Caco-2 (cell line): ENCODE data around the gene CSF1. TPM values are rescaled to one million over a fixed set of nuclear protein-coding genes. Genes with fewer than 3 reads are reported as not detected.

Experiments used
- BruUV-seq: library from RNA; stranded (reverse); fragments of 400-500 nt; replicated peaks from 2 replicates; lab custom pipeline; 2021; lab: Mats Ljungman, UMichigan
- CTCF ChIA-PET: fragments of 300-600 bp; sonication (Branson Sonifier 250); formaldehyde crosslinking; loops from one replicate; lab custom pipeline; 2022; ENCODE audit warnings: antibody characterized with exemption; lab: Charles Lee
- POLR2A ChIA-PET: fragments of 300-600 bp; sonication (Branson Sonifier 250); formaldehyde crosslinking; loops from one replicate; lab custom pipeline; 2022; ENCODE audit warnings: antibody characterized with exemption; lab: Charles Lee
- DNase-seq, 2 experiments: peaks; one replicate each; pipeline versions ENCODE4 v3.0.0 to v3.0.0-alpha.2; 2020 to 2022
- H3K27me3 ChIP-seq: replicated peaks from 2 replicates; pipeline ENCODE4 v1.6.0; 2011; ENCODE audit warnings: low read length; ENCODE audit not compliant: control insufficient read depth, insufficient read depth
- H3K36me3 ChIP-seq: 2 replicates; pipeline ENCODE4 v1.5.1; 2011; ENCODE audit warnings: low read length; ENCODE audit not compliant: control insufficient read depth, insufficient read depth
- H3K4me1 ChIP-seq: fragments of 250-450 bp; sonication (Bioruptor Pico); 2 replicates; pipeline ENCODE4 v1.5.1; 2020; ENCODE audit warnings: mild to moderate bottlenecking
- H3K4me3 ChIP-seq: 2 replicates; pipeline ENCODE4 v1.5.1; 2011; ENCODE audit warnings: low read depth, mild to moderate bottlenecking, control low read depth, low read length
- H3K9me3 ChIP-seq: fragments of 250-450 bp; sonication (Bioruptor Pico); 2 replicates; pipeline ENCODE4 v1.5.1; 2020; ENCODE audit warnings: mild to moderate bottlenecking, moderate library complexity
- H3K27ac Mint-ChIP-seq: one replicate; pipeline ENCODE4 v1.8.0; 2022; ENCODE audit warnings: mixed read lengths; ENCODE audit not compliant: unreplicated experiment
- H3K27me3 Mint-ChIP-seq: one replicate; pipeline ENCODE4 v1.8.0; 2022; ENCODE audit warnings: mixed read lengths; ENCODE audit not compliant: insufficient read depth, unreplicated experiment
- H3K36me3 Mint-ChIP-seq: one replicate; pipeline ENCODE4 v1.8.0; 2022; ENCODE audit warnings: mild to moderate bottlenecking, mixed read lengths; ENCODE audit not compliant: insufficient read depth, unreplicated experiment
- H3K4me1 Mint-ChIP-seq: one replicate; pipeline ENCODE4 v1.8.0; 2022; ENCODE audit warnings: low read depth, mixed read lengths; ENCODE audit not compliant: unreplicated experiment
- H3K4me3 Mint-ChIP-seq: one replicate; pipeline ENCODE4 v1.8.0; 2022; ENCODE audit warnings: mild to moderate bottlenecking, moderate library complexity, mixed read lengths; ENCODE audit not compliant: unreplicated experiment
- H3K9me3 Mint-ChIP-seq: one replicate; pipeline ENCODE4 v1.8.0; 2022; ENCODE audit warnings: mixed read lengths; ENCODE audit not compliant: unreplicated experiment
- CTCF ChIP-seq, 2 experiments: fragments of 200-600 bp in 1 of 2; IDR thresholded peaks; 1 replicate in 1 of 2; 2 replicates in 1 of 2; pipeline versions ENCODE4 v1.5.1 to v1.8.0; 2011 to 2022; ENCODE audit warnings: antibody characterized with exemption in 1 of 2, control low read depth in 1 of 2, inconsistent platforms in 1 of 2, low read depth in 1 of 2, low read length in 1 of 2, mild to moderate bottlenecking in 1 of 2, moderate library complexity in 1 of 2; ENCODE audit not compliant: insufficient read depth in 1 of 2, severe bottlenecking in 1 of 2, unreplicated experiment in 1 of 2
- intact Hi-C: fragments of 100-400 bp; cut with micrococcal nuclease; formaldehyde crosslinking; loops from one replicate; pipeline ENCODE4 v1.10.0; 2022; ENCODE audit not compliant: unreplicated experiment
- total RNA-seq: library from RNA; stranded (reverse); gene quantifications from 2 replicates; pipeline ENCODE4 v1.2.3, GENCODE V29; 2022

Gene CSF1
- total RNA-seq, 1 experiment from 2014 or later: 3.9 TPM

GRCh38 chr1:109931911-109932636 lies 21.4 kb downstream of the CSF1 start:
- no peak for DNase-seq
- H3K27me3 Mint-ChIP-seq: no peaks in the 10 kb centered on the region
- peaks cover 9% of the 10 kb centered on the region for H3K9me3 Mint-ChIP-seq
- Histone ChIP-seq H3K4me1 (peaks cover 59% of the 10 kb centered on the region), H3K36me3 (no peaks in the 10 kb centered on the region), H3K27me3 (no peaks in the 10 kb centered on the region), H3K9me3 (no peaks in the 10 kb centered on the region), H3K4me3 (no peak overlapping the region)
- no peak for TF ChIP-seq CTCF (IDR thresholded peaks at IDR 0.05; ENCODE audit: insufficient read depth in 1 of 2, low read depth in 1 of 2, low read length in 1 of 2, severe bottlenecking in 1 of 2, unreplicated experiment in 1 of 2)
- intact Hi-C loops: loop anchor here (2.0 kb wide), 1 partner anchor 53 kb away; the partner anchor contains the start of gene AHCYL1
- BruUV-seq: no TSS peak
- peaks cover 23% of the 10 kb centered on the region for H3K4me1 Mint-ChIP-seq
- ChIA-PET POLR2A (no interaction called here), CTCF (interaction anchor here (1.0 kb wide), 1 partner anchor 28 kb away, joined by 3 read pairs; no protein-coding TSS in a partner anchor)
- H3K4me3 Mint-ChIP-seq: no peak overlapping the region
- peaks cover 8% of the 10 kb centered on the region for H3K36me3 Mint-ChIP-seq
- H3K27ac Mint-ChIP-seq: no peak overlapping the region

GRCh38 chr1:109932679-109933078 lies 22.0 kb downstream of the CSF1 start:
- H3K4me1 ChIP-seq: peaks cover 59% of the 10 kb centered on the region
- Mint-ChIP-seq H3K4me3 (no peak overlapping the region), H3K4me1 (peaks cover 23% of the 10 kb centered on the region), H3K9me3 (peaks cover 10% of the 10 kb centered on the region), H3K36me3 (peaks cover 8% of the 10 kb centered on the region), H3K27ac (no peak overlapping the region), H3K27me3 (no peaks in the 10 kb centered on the region)
- H3K9me3 ChIP-seq: no peaks in the 10 kb centered on the region; the same call in 1 of the 2 replicates
- no peak overlapping the region for H3K4me3 ChIP-seq
- ChIA-PET POLR2A (no interaction called here), CTCF (interaction anchor here (0.9 kb wide), 1 partner anchor 12 kb away, joined by 4 read pairs; no protein-coding TSS in a partner anchor)
- no TSS peak for BruUV-seq
- TF ChIP-seq CTCF (IDR thresholded peaks at IDR 0.05; ENCODE audit: insufficient read depth in 1 of 2, low read depth in 1 of 2, low read length in 1 of 2, severe bottlenecking in 1 of 2, unreplicated experiment in 1 of 2): no peak
- H3K36me3 ChIP-seq: no peaks in the 10 kb centered on the region
- no peaks in the 10 kb centered on the region for H3K27me3 ChIP-seq
- DNase-seq: no peak
- intact Hi-C loops: no loop called here

- Mint-ChIP-seq H3K9me3 (peaks cover 10% of the 10 kb centered on the region), H3K4me1 (peaks cover 23% of the 10 kb centered on the region), H3K27ac (peak overlapping the region; percentile 72), H3K36me3 (peaks cover 8% of the 10 kb centered on the region), H3K27me3 (no peaks in the 10 kb centered on the region), H3K4me3 (peak overlapping the region; percentile 37)
- no peak overlapping the region for H3K4me3 ChIP-seq
- BruUV-seq: no TSS peak
- H3K36me3 ChIP-seq: no peaks in the 10 kb centered on the region
- intact Hi-C loops: loop anchor here (2.0 kb wide), 1 partner anchor 15 kb away; no protein-coding TSS in a partner anchor
- peaks cover 59% of the 10 kb centered on the region for H3K4me1 ChIP-seq
- H3K27me3 ChIP-seq: no peaks in the 10 kb centered on the region
- DNase-seq: peak in 1 of 2 experiments; percentile 62
- TF ChIP-seq CTCF (IDR thresholded peaks at IDR 0.05; ENCODE audit: insufficient read depth in 1 of 2, low read depth in 1 of 2, low read length in 1 of 2, severe bottlenecking in 1 of 2, unreplicated experiment in 1 of 2): no peak
- H3K9me3 ChIP-seq: no peaks in the 10 kb centered on the region; the same call in 1 of the 2 replicates
- CTCF ChIA-PET: interaction anchor here (2.3 kb wide), 1 partner anchor 50 kb away, joined by 11 read pairs; the partner anchor contains the start of gene AHCYL1
- POLR2A ChIA-PET: no interaction called here
Observed at GRCh38 chr1:109933856-109934711, 23.4 kb downstream of the CSF1 start.
